ENCODE data around the gene PCDH17.

- TF ChIP-seq CTCF (IDR thresholded peaks at IDR 0.05) (no peak), POLR2A (IDR thresholded peaks at IDR 0.05) (no peak)
These were observed 116.6 kb downstream of the PCDH17 start for GRCh38 chr13:57748096-57748495.
